Endometrial microvascular endothelial cells (primary cell): ENCODE results near the gene NOS3. TPM values are rescaled to one million over a fixed set of nuclear protein-coding genes. Genes with fewer than 3 reads are reported as not detected.

Experiments
- in situ Hi-C: cut with HindIII; loops from 2 replicates; pipeline ENCODE4 v1.10.0; 2017; ENCODE audit warnings: low sequenced_read_pairs, low pct_unique_long_range_greater_than_20kb; ENCODE audit errors: inconsistent ontology term
- total RNA-seq: library from RNA; depleted of rRNA; stranded (reverse); fragments of >200 nt; gene quantifications from one replicate; pipeline ENCODE4 v1.2.3, GENCODE V29; 2015; ENCODE audit errors: inconsistent ontology term

NOS3 gene
- 37.4 TPM for total RNA-seq

GRCh38 chr7:150990416-150991186, at the start of gene NOS3:
TSS of gene NOS3 (plus strand) at chr7:150991017. CDS start at chr7:150993804, 2,787 bp downstream.
- in situ Hi-C loops = no loop called here

- in situ Hi-C loops = no loop called here
These were observed 49.3 kb upstream of the NOS3 start for GRCh38 chr7:150941351-150942000.

- in situ Hi-C loops = no loop called here
These were observed 48.7 kb upstream of the NOS3 start for GRCh38 chr7:150942001-150942590.

GRCh38 chr7:150942591-150943452, 48.0 kb upstream of the NOS3 start:
- in situ Hi-C loops = no loop called here

GRCh38 chr7:150943453-150943814, 47.4 kb upstream of the NOS3 start:
- in situ Hi-C loops = no loop called here

GRCh38 chr7:150944066-150945042, 46.5 kb upstream of the NOS3 start:
- in situ Hi-C loops = no loop called here

GRCh38 chr7:150945171-150945852, 45.5 kb upstream of the NOS3 start:
- in situ Hi-C loops = no loop called here

- in situ Hi-C loops = no loop called here
These were observed 44.9 kb upstream of the NOS3 start for GRCh38 chr7:150945853-150946420.

- in situ Hi-C loops = no loop called here
These were observed 44.2 kb upstream of the NOS3 start for GRCh38 chr7:150946421-150947240.

GRCh38 chr7:150947241-150947745, 43.5 kb upstream of the NOS3 start:
- in situ Hi-C loops = no loop called here

- in situ Hi-C loops = no loop called here
These were observed 42.8 kb upstream of the NOS3 start for GRCh38 chr7:150947761-150948651.

- in situ Hi-C loops = no loop called here
These were observed 42.0 kb upstream of the NOS3 start for GRCh38 chr7:150948791-150949251.

- in situ Hi-C loops = no loop called here
These were observed 41.3 kb upstream of the NOS3 start for GRCh38 chr7:150949564-150949963.

GRCh38 chr7:150949971-150950491, 40.8 kb upstream of the NOS3 start:
- in situ Hi-C loops = no loop called here
